Stimulated activated CD8-positive, alpha-beta memory T cell treated with anti-CD3 and anti-CD28 coated beads, Interleukin-12 subunit alpha, Interleukin-12 subunit beta, amount 100 ng/mL, for 24 hours (primary cell): ENCODE measurements around the gene GPR160.

Experiments used
- DNase-seq: peaks from one replicate; pipeline ENCODE4 v3.0.0-alpha.2; 2020; ENCODE audit errors: extremely low read depth

Gene GPR160

DNA sequence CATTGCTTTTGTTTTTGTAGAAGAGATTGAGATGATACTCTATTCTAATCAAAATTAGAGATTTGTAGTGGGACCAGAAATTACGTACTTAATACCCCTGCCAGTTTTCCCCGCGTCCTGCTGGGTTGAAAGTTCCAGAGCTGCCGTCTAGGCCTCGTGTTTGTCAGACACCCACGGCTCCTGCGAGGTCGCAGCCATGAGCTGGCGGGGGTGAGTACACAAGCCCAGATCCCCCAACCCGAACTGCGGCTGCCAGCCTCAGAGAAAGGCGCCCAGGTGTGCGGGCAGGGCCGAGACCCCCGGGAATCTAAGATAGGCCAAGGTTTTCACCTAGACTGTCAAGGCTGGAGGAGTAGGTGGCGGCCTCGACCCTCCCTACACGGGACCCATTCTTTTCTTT lies 26.3 kb downstream of the GPR160 start:
- no peak for DNase-seq

DNA sequence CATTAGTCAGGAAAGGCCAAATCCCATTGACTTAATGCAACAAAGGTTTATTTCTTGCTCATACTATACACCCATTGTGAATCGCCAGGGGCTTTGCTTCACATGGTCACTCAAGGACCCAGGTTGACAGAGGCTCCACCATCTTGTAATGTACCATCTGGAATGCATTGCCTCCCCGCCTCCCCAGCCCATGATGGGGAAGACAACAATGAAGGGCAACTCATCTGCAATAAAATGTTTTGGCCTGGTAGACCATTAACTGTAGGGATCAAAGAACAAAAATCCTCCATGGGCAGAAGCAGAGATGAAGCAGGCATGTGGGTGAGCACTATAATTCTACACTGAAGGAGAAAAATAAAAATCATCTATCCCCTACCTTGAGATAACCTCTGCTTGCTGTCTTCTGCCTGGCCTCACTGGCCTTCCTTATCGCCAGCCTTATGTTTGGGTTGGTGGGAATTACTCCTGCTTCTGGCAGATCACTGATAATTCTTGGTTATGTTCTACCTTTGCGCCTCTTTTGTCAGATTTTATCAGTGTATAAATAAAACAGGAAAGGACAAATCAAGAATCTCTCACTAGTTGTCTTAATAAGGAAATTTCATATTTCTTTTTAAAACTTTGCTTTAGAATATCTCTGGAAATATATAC lies 37.8 kb downstream of the GPR160 start:
- no peak for DNase-seq

DNA sequence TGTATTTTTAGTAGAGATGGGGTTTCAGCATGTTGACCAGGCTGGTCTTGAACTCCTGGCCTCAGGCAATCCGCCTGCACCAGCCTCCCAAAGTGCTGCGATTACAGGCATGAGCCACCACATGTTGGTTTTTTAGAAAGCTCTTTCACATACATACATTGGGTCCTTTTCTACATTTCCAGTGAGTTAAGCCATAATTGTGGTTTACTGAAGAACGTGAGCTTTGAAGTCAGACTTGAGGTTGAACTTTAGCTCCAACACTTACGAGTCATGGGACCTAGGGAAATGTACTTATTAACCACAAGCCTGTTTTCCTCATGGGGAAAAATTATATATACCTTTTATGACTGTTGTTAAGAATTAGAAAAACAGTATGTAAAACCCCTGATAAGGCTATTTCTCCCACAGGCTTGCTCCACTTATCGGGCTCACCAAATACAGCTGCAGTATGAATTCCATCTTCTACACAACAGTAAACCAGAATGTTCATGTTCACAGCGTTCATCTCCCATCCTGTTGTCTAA lies 39.0 kb downstream of the GPR160 start:
- no peak for DNase-seq

DNA sequence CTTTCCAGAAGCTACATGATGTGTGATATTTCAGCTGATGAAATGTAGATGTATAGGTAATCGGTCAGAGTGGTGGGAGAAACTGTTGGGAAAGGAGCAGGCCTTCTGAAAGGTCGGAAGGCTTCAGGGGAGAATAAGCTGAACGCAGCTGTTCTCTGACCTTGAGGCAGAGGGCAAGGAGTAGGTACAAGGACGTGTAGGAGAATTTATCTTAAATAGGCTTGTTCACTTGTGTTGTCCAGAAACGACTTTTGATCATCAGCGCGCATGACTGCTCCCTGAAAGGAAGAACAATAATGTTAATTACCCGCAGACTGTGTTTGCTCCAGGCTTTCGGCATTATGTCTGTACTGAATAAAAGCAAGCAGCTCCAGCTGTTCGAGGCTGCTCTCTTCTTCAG lies 39.6 kb downstream of the GPR160 start:
- no peak for DNase-seq

DNA sequence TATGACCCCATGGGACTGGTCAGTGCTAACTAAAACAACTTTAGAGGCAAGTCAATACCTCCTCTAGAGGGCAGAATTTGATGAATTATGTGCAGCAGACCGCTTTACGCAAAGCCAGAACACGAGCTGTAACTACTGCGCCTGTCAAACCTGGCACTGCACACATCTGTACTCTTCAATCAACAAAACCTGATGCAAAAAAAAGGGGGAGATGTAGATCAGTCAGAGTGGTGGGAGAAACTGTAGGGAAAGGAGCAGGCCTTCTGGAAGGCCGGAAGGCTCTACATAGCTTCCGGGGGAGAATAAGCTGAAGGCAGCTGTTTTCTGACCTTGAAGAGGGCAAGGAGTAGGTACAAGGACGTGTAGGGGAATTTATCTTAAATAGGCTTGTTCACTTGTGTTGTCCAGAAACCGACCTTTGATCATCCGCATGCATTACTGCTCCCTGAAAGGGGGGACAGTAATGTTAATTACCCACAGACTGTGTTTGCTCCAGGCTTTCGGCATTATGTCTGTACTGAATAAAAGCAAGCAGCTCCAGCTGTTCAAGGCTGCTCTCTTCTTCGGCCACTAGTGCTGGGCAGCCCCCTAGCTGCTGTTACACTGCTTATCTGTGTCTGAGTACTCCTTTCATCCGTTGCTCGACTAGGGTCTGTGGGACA lies 41.0 kb downstream of the GPR160 start:
- no peak for DNase-seq

DNA sequence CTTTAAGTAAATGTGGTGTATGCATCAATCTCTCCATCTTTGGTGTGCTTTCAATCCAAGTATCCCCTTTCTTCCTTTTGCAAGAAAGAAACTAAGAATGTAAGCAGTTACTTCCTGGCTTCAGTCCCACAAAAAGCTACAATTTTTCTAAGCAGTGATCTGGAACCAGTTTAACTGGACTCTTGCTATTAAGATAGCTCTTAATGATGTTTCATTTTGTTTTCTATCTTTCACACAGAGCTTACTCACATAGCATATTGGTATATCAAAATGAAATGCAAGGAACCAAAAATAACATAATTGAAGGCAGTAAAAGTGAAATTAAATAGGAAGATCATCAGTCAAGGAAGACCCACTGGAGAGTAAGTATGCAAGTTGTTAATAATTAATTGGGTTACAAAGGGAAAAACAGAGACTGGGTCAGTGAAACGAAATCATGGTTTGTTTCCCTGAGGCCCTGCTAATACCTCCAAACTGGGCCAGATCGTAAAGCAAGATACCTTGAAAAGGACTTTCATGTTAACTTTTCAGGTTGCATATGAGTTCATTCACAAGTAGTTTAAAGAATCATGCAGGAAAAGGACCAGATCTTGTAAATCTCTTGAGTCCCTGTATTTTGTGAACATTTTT lies 41.9 kb downstream of the GPR160 start:
- DNase-seq: no peak

DNA sequence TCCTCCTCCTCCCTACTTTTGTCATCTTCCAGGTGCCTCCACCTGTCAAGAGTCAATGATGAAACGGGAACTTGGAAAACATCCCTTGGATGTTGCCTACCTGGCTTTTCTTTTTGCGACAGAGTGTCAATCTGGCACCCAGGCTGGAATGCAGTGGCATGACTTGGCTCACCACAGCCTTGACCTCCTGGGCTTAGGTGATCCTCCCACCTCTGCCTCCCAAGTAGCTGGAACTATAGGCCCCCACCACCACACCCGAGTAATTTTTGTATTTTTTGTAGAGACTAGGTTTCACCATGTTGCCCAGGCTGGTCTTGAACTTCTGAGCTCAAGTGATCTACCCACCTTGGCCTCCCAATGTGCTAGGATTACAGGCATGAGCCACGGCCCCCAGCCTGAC lies 42.8 kb downstream of the GPR160 start:
- DNase-seq: no peak

DNA sequence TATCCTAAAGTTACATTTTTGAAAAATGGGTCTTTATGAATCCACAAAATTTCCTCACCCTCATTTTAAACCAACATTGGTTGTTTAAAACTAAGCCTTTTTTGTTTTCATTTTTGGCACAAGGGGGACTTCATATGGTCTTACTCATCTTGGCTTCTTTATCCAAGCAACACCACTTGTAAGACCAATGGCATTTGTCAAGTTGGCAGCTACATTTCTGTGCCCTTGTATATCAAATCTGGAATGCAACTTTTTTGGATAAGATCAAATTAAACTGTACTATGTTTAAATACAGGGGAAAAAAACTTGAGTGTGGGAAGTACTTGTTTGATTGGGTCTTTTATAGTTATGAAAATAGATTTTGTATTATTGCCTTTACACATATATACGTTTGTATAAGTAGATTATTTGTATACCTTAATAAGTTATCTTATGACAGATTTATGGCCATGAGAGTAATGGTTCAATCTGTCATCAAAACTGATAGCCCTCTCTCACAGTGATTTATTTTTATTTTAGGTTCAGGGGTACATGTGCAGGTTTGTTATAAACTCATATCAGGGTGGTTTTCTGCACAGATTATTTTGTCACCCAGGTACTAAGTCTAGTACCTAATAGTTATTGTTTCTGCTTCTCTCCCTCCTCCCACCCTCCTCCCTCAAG lies 43.4 kb downstream of the GPR160 start:
- DNase-seq: no peak

DNA sequence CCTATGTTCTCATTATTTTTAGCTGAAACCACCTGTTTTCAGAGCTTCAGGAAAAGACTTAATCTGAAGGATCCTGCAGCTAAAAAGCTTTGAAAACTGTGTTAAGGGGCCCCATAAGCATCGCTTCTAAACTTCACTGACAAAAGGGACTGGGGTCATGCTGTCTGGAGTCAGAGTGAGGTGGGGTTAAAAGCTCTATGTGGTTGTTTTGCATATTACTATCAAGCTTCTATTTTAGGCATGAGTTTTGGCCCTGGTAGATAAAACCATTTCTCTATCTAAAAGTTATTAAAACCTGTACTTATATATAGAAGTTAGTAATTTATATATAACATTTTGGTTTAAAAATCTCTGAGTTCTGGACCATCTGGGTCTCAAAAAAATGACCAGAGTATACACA lies 45.5 kb downstream of the GPR160 start:
- DNase-seq: no peak

DNA sequence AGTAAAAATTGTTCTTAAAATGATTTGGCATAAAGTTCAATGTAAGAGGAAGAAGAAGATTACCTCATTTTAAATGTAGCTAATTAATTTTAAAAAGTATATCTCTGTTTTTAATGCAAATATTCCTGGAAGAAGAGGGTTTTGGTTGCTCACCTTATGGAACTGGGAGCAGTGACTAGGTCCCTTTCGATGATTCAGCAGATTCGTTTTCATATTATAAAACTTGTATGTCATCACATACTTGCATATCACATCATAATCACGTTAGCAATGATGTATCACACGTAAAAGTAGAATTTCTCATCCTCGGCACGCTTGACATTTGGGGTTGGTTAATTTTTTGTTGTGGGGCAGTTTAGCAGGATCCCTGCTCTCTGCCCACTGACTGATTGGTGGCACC lies 47.6 kb downstream of the GPR160 start:
- no peak for DNase-seq

DNA sequence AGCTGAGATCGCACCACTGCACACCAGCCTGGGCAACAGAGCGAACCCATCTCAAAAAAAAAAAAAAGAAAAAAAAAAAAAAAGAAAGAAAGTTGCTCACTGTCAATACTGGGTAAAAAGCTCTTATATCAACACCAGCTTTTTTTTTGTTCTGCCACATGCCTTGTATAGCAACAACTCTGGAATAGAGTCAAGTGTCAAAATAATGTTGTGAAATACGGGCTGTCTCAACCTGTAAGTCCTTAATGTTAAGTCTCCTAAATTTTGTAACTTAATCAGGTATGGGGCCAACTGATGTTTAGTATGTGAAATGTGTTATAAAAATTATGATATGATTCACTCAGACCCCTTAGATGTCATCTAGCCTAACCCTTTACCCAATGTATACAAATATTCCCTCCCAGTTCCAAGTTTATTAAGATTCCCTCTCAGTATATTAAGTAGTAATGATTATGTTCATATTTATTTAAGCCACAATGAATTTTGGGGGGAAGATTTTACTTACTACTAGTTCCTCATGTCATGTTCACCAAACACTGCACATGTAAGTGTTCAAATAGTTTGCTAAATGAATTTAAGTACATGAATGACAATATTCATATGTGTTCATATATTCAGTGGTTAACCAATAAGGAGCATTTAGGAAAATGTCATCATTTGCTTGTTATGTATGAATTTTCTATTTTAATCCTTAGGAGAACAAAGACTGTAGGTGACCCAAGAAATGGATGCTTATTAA lies 52.2 kb downstream of the GPR160 start:
- no peak for DNase-seq

DNA sequence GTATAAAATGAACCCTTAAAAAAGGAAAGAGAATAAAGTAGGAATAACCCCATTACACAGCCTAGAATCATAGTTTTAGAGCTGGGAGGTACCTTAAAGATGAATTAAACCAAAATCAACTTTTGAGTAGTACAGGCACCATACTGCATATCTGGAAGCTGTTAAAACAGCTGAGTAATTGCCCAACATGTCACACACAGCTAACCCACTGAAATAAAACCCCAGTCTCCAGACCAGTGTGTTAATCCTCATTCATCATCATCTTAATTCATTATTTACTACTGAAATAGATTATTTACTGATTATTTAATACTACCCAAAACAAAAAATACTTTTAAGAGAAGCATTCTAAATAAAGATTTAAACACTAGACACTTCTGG lies 52.8 kb downstream of the GPR160 start:
- no peak for DNase-seq

DNA sequence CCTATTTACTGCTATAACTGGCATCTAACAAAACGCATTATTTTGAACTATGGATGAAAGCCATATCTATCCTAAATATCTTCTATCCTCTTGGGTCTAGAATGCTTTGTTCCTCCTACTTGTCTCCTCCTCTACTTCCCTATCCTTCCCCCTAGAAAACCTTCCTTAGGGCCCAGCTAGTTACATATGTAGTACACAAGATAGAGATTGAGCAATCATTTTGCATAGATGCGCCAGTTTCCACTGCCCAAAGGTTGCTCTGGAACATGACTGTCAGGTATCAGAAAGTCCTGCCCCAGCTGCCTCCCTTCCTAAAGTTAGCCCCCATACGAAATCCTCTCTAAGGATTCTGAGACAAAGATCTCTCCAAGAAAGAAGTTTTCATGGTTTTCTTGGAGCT lies 55.1 kb downstream of the GPR160 start:
- DNase-seq: no peak

DNA sequence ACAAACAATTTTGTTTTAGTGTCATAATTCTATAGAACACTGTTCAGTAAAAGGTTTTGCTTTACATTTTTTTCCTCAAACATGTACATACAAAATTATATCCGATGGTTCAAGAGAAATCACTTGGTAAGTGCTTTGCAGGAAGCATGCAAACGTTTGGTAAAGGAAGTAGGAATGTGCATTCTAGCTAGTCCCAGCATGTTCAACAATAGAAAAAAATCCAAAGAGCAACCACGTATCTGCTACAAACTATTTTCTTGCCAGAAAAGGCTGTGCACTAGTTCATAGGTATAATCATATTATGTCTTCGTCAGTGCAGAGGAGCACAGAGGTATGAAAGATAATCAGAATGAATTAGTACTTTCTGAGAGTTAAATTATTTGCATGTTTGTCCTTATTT lies 58.0 kb downstream of the GPR160 start:
- no peak for DNase-seq

DNA sequence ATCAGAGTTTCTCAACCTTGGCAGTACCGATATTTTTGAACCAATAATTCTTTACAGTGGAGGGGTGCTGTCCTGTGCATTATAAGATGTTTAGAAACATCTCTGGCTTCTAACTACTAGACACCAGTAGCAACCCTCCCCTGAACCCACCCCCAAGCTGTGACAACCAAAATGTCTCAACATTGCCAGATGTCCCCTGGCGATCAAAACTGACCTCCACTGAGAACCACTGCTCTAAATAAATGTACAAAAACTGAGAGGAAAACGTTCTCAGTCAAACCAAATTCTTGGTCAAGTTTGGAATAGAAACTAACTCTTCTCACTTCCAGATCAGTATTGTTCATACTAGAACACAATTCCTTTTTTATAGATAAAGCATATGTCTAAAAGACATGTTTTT lies 58.5 kb downstream of the GPR160 start:
- DNase-seq: no peak

DNA sequence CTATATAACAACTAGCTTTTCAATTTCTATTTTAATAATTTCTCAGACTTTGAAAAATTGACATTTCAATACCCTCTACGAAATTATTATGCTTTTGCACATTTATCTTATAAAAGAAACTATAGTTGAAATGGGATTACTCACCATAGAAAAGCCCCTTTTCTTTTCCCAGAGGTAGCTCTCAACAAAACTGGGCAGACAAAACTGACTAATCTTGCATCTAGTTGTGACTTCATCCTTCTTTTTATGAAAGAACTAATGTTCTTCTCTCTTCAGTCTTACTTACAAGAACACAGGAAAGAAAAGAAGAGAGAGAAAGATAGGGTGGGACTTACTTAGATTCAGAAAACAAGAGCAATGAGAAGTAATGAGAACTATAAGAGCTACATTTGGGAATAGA lies 61.0 kb downstream of the GPR160 start:
- DNase-seq: no peak

DNA sequence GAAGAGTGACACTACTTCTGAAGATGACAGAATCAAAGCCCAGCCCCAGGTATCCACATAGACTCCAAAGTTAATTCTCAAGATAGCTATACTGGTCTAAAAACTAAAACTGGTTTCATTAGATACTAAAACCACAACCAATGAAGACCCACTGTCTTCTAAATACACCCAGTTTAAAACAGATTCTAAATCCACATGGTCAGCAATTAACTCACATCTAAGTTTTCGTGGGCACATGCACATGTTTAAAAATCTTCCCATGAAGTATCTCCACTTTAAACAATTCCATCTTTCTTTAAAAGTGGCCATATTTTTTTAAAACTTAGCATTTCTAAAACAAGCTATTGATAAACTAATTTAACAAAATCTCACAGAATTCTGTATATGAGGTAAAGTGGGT lies 63.1 kb downstream of the GPR160 start:
- no peak for DNase-seq

DNA sequence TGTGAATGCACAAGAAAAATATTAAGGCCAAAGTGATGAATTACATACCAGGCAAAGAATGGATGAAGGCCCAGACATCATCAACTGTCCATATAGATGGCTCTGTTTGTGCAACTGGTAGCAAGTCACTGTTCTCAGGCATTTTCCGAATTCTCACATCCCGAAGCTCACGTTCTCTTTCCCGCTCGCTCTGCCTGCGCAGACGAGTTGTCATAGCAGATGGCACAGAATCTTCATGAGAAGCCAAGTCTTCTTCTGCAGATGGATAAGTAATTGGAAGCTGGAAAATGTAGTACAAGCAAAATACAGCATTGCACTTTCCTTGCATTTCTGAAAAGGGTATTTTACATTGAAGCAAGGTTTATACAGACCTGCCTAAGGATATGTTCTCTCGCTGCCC lies 64.6 kb downstream of the GPR160 start:
- no peak for DNase-seq

DNA sequence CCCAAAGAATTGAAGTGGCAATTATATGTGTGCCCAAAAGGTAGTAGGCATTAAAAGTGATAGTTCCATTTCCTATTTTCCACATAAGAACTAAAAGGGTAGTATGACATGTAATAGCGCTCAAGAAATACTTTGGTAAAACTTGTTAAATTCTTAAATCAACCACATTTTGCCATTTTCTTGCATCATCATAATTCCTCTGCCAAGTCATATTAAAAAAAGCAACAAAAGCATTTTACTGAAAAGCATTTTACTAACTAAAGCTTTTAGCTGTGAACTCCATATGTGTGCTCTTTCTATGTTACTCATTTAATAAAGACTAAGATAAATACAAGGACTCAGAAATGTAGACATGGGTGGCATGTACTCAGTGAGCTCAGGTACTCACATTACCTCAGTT lies 70.1 kb downstream of the GPR160 start:
- no peak for DNase-seq

DNA sequence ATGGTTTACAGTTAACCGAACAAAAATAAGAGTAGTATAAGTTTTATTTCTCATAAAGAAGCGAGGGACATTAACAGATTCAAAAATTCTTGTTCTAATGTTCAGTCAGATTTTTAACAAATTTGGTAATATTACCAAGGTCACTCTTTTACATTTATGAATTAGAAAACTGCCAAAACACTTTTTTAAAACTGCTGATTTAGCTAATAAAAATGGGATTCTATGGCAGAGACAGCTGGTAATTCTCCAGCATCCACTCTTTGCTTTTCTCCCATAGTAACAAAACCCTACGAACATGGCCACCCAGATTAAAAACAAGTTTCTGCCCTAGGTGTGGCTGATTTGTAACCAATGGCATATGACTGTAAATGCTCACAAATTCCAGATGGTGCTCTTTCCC lies 71.2 kb downstream of the GPR160 start:
- no peak for DNase-seq

DNA sequence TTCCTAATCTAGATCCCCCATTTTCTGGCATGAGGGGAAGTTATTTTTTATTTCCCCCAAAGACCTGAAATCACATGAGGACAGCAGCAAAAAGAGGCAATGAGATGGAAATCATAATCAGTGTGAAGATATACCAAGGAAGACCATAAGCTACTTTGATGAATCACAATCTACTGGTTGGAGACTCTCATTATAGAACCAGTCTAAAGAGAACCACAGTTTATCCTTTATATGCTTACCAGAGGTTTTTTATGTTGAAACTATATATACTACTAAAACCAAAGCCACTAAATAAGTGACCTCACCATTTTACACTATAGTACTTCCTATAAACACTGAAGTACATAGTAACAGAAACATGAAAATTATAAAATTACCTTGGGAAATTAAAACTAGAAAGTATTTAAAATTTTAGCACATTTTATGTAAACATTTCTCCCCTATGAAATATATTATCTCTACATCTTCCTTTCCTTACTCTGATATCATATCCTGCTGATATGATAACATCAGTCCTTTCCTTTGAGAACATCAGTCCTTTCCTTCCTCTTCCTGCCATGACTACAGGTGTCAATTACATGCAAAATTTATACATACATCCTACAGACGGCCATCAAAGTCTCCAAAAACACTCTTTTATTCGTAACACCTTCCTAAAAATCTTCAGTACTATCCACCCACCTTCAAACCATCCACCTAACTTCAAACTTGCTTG lies 71.9 kb downstream of the GPR160 start:
- no peak for DNase-seq
